ENCODE data around the gene PTOV1.

The PTOV1 gene

GRCh38 chr19:49848938-49849337, 2.0 kb upstream of the PTOV1 start:
- Histone ChIP-seq H3K4me1 (ENCODE audit: control insufficient read depth, low read depth, low read length) (peaks cover 6% of the 10 kb centered on the region), H3K9ac (ENCODE audit: low read length) (no peak overlapping the region), H3K9me3 (ENCODE audit: control insufficient read depth, low read depth, low read length) (no peaks in the 10 kb centered on the region), H3K4me3 (ENCODE audit: low read length) (no peak overlapping the region), H3K27ac (ENCODE audit: low read length) (no peak overlapping the region), H3K27me3 (ENCODE audit: control insufficient read depth, insufficient read depth, low read length) (no peaks in the 10 kb centered on the region), H3K36me3 (ENCODE audit: control insufficient read depth, low read depth, low read length) (peaks cover 5% of the 10 kb centered on the region)

DNA sequence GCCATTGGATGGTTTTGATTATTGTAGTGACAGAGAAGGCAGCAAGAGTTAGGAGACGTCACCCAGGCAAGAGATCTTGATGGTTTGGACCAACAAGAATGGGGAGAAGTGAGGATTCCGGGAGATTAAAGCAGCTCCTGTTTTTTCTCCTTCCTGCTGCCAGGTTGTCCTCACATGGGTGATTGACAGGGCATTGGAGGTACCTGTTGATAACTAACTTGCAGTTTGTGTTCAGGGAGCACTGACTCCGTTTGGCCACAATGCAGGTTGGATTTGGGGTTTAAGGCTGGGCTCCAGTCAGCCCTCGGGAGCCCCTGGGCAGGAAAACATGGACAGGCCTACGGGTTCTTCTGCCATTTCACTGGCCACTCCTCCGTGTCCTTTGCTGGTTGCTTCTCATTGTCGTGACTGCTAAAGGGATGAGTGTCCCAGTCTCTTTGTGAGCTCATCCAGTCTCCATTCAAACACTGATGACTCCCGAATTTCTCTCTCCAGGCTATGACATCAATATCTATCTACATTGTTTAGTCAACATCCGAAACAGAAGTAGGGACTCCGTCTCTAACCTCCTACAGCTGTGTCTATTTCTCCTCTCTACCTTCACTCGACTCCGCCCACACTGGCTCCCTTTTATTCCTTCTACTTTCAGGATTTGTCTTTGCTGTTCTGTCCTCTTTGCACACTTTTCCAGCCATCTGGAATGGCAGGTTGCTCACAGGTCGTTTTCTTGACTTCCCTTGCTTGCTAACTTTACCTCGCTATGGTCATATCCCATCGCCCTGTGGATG, 1.3 kb upstream of the PTOV1 start:
- peaks cover 6% of the 10 kb centered on the region for H3K4me1 ChIP-seq (ENCODE audit: control insufficient read depth, low read depth, low read length)
- no peaks in the 10 kb centered on the region for H3K27me3 ChIP-seq (ENCODE audit: control insufficient read depth, insufficient read depth, low read length)
- H3K27ac ChIP-seq (ENCODE audit: low read length): no peak overlapping the region
- H3K9ac ChIP-seq (ENCODE audit: low read length): no peak overlapping the region
- no peaks in the 10 kb centered on the region for H3K9me3 ChIP-seq (ENCODE audit: control insufficient read depth, low read depth, low read length)
- H3K4me3 ChIP-seq (ENCODE audit: low read length): peak overlapping the region; percentile 74
- peaks cover 5% of the 10 kb centered on the region for H3K36me3 ChIP-seq (ENCODE audit: control insufficient read depth, low read depth, low read length)

- Histone ChIP-seq H3K9me3 (ENCODE audit: control insufficient read depth, low read depth, low read length) (no peaks in the 10 kb centered on the region), H3K4me1 (ENCODE audit: control insufficient read depth, low read depth, low read length) (peaks cover 6% of the 10 kb centered on the region), H3K36me3 (ENCODE audit: control insufficient read depth, low read depth, low read length) (peaks cover 8% of the 10 kb centered on the region), H3K9ac (ENCODE audit: low read length) (no peak overlapping the region), H3K27ac (ENCODE audit: low read length) (no peak overlapping the region), H3K27me3 (ENCODE audit: control insufficient read depth, insufficient read depth, low read length) (no peaks in the 10 kb centered on the region), H3K4me3 (ENCODE audit: low read length) (peak overlapping the region; percentile 74)
Measured at GRCh38 chr19:49850221-49850486, 805 bp upstream of the PTOV1 start.

GRCh38 chr19:49851456-49852259, 699 bp downstream of the PTOV1 start:
- H3K9ac ChIP-seq (ENCODE audit: low read length): peak overlapping the region; percentile 53

GRCh38 chr19:49852631-49853126, 1.7 kb downstream of the PTOV1 start:
- H3K4me1 ChIP-seq (ENCODE audit: control insufficient read depth, low read depth, low read length): peaks cover 6% of the 10 kb centered on the region
- H3K36me3 ChIP-seq (ENCODE audit: control insufficient read depth, low read depth, low read length): peaks cover 22% of the 10 kb centered on the region
- H3K4me3 ChIP-seq (ENCODE audit: low read length): peak overlapping the region; percentile 74
- H3K9me3 ChIP-seq (ENCODE audit: control insufficient read depth, low read depth, low read length): no peaks in the 10 kb centered on the region
- H3K27ac ChIP-seq (ENCODE audit: low read length): no peak overlapping the region
- H3K9ac ChIP-seq (ENCODE audit: low read length): no peak overlapping the region
- H3K27me3 ChIP-seq (ENCODE audit: control insufficient read depth, insufficient read depth, low read length): no peaks in the 10 kb centered on the region

More at GRCh38 chr19:49851456-49852259, 699 bp downstream of the PTOV1 start:
- H3K4me3 ChIP-seq (ENCODE audit: low read length): peak overlapping the region; percentile 74
- no peak overlapping the region for H3K27ac ChIP-seq (ENCODE audit: low read length)
- H3K27me3 ChIP-seq (ENCODE audit: control insufficient read depth, insufficient read depth, low read length): no peaks in the 10 kb centered on the region
- H3K9me3 ChIP-seq (ENCODE audit: control insufficient read depth, low read depth, low read length): no peaks in the 10 kb centered on the region
- peaks cover 6% of the 10 kb centered on the region for H3K4me1 ChIP-seq (ENCODE audit: control insufficient read depth, low read depth, low read length)
- peaks cover 14% of the 10 kb centered on the region for H3K36me3 ChIP-seq (ENCODE audit: control insufficient read depth, low read depth, low read length)

GRCh38 chr19:49853852-49854377, 3.0 kb downstream of the PTOV1 start:
- no peak overlapping the region for H3K9ac ChIP-seq (ENCODE audit: low read length)
- no peaks in the 10 kb centered on the region for H3K27me3 ChIP-seq (ENCODE audit: control insufficient read depth, insufficient read depth, low read length)
- H3K4me1 ChIP-seq (ENCODE audit: control insufficient read depth, low read depth, low read length): peaks cover 6% of the 10 kb centered on the region
- H3K27ac ChIP-seq (ENCODE audit: low read length): no peak overlapping the region
- H3K4me3 ChIP-seq (ENCODE audit: low read length): no peak overlapping the region
- peaks cover 26% of the 10 kb centered on the region for H3K36me3 ChIP-seq (ENCODE audit: control insufficient read depth, low read depth, low read length)
- H3K9me3 ChIP-seq (ENCODE audit: control insufficient read depth, low read depth, low read length): no peaks in the 10 kb centered on the region

DNA sequence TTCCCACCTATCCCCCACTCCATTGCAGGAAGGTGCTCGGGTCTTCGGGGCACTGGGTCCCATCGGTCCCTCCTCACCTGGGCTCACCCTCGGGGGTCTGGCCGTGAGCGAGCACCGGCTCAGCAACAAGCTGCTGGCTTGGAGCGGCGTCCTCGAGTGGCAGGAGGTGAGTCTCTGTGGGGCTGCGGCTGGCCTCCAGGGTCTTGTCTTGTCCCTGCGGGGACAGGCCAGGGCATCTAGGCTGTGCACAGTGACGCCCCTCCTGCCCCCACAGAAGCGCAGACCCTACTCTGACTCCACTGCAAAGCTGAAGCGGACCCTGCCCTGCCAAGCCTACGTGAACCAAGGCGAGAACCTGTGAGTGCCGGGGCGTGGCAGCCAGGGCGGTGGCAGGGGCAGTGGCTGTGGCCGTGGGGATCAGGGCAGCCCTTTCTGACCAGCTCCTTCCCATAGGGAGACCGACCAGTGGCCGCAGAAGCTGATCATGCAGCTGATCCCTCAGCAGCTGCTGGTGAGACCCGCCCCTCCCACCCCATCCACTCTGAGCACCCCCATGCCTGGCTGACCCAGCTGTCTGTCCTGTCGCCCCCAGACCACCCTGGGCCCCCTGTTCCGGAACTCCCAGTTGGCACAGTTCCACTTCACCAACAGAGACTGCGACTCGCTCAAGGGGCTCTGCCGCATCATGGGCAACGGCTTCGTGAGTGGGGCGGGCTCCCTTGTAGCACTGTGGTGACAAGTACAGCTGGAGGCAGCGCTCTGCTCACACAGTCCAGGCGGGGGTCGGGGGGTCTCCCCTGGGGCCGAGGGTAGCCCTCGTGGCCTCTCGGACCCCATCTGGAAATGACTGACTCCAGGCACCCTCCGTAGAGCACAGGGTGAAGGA, 3.7 kb downstream of the PTOV1 start:
- Histone ChIP-seq H3K9ac (ENCODE audit: low read length) (no peak overlapping the region), H3K27me3 (ENCODE audit: control insufficient read depth, insufficient read depth, low read length) (no peaks in the 10 kb centered on the region), H3K4me3 (ENCODE audit: low read length) (no peak overlapping the region), H3K9me3 (ENCODE audit: control insufficient read depth, low read depth, low read length) (no peaks in the 10 kb centered on the region), H3K27ac (ENCODE audit: low read length) (no peak overlapping the region), H3K4me1 (ENCODE audit: control insufficient read depth, low read depth, low read length) (peaks cover 6% of the 10 kb centered on the region), H3K36me3 (ENCODE audit: control insufficient read depth, low read depth, low read length) (peaks cover 27% of the 10 kb centered on the region)

GRCh38 chr19:49855277-49855675, 4.3 kb downstream of the PTOV1 start:
- Histone ChIP-seq H3K9me3 (ENCODE audit: control insufficient read depth, low read depth, low read length) (no peaks in the 10 kb centered on the region), H3K9ac (ENCODE audit: low read length) (no peak overlapping the region), H3K4me3 (ENCODE audit: low read length) (no peak overlapping the region), H3K36me3 (ENCODE audit: control insufficient read depth, low read depth, low read length) (peaks cover 27% of the 10 kb centered on the region), H3K27ac (ENCODE audit: low read length) (no peak overlapping the region), H3K4me1 (ENCODE audit: control insufficient read depth, low read depth, low read length) (peaks cover 6% of the 10 kb centered on the region), H3K27me3 (ENCODE audit: control insufficient read depth, insufficient read depth, low read length) (no peaks in the 10 kb centered on the region)

DNA sequence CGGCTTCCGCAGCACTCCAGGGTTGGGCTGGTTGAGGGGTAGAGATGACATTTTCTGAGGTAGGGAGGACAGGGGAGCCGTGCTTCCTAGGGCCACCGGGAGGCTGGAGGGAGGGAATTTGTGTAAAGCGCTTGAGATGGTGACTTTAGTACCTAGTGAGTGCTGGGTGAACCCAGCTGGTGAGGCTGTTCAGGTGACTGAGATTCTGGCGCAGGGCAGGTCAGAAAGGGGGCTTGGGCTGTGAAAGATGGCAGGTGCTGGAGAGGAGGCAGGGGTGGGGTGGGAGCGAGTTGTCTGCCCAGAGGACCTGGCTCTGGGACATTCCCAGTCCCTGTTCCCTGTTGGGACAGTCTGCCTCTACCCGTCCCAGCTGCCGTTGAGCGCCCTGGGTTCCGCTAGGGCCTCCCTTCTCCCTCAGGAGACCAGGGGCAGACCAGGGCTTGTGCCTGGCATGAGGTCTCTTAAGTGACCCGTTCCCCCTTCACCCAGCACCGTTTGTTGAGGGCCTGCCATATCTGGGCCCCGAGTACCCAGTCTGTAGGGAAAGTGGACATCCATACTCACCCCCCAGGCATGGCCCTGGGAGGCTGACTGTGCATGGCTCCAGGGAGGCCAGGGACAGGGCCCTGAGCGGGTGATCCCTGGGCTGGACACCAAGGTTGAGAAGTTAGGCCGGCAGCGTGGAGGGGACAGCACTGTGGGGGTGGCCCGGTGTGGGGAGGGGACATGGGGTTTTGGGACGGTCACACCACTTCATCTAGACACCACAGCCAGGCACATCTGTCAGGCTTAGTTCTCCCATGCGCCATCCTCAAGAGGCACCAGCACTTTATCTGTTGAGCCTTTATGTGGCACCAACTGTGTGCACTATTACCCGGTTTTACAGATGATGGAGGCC, 5.0 kb downstream of the PTOV1 start:
- H3K27me3 ChIP-seq (ENCODE audit: control insufficient read depth, insufficient read depth, low read length): no peaks in the 10 kb centered on the region
- no peak overlapping the region for H3K9ac ChIP-seq (ENCODE audit: low read length)
- peaks cover 32% of the 10 kb centered on the region for H3K36me3 ChIP-seq (ENCODE audit: control insufficient read depth, low read depth, low read length)
- peaks cover 6% of the 10 kb centered on the region for H3K4me1 ChIP-seq (ENCODE audit: control insufficient read depth, low read depth, low read length)
- H3K27ac ChIP-seq (ENCODE audit: low read length): no peak overlapping the region
- H3K9me3 ChIP-seq (ENCODE audit: control insufficient read depth, low read depth, low read length): no peaks in the 10 kb centered on the region
- no peak overlapping the region for H3K4me3 ChIP-seq (ENCODE audit: low read length)

DNA sequence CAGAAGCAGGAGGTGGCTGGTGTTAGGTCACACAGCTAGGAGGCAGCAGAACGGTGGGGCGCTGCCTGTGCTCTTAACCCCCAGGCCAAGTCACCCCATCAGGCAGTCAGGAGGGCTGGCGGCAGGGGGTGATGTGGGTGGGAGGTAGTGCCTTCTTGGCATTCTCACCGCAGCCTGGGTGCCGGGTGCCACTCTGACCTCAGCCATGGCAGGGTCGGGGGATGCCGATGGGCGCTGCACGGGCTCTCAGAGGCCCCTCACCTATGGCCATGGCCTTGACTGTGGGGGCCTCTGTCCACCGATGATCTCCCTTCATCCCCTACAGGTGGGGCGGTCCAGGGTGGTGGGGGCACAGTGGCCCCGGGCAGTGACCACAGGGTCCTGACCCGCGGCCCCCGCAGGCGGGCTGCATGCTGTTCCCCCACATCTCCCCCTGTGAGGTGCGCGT, 5.6 kb downstream of the PTOV1 start:
- Histone ChIP-seq H3K27me3 (ENCODE audit: control insufficient read depth, insufficient read depth, low read length) (no peaks in the 10 kb centered on the region), H3K4me1 (ENCODE audit: control insufficient read depth, low read depth, low read length) (peaks cover 6% of the 10 kb centered on the region), H3K9me3 (ENCODE audit: control insufficient read depth, low read depth, low read length) (no peaks in the 10 kb centered on the region), H3K27ac (ENCODE audit: low read length) (no peak overlapping the region), H3K9ac (ENCODE audit: low read length) (no peak overlapping the region), H3K4me3 (ENCODE audit: low read length) (no peak overlapping the region), H3K36me3 (ENCODE audit: control insufficient read depth, low read depth, low read length) (peaks cover 37% of the 10 kb centered on the region)

All from iPS-18a (cell line).